ENCODE measurements around the gene ZNF775. TPM values are rescaled to one million over a fixed set of nuclear protein-coding genes. Genes with fewer than 3 reads are reported as not detected.

Gene ZNF775
- total RNA-seq = 2.4 and 2.5 TPM in 2 replicates

DNA sequence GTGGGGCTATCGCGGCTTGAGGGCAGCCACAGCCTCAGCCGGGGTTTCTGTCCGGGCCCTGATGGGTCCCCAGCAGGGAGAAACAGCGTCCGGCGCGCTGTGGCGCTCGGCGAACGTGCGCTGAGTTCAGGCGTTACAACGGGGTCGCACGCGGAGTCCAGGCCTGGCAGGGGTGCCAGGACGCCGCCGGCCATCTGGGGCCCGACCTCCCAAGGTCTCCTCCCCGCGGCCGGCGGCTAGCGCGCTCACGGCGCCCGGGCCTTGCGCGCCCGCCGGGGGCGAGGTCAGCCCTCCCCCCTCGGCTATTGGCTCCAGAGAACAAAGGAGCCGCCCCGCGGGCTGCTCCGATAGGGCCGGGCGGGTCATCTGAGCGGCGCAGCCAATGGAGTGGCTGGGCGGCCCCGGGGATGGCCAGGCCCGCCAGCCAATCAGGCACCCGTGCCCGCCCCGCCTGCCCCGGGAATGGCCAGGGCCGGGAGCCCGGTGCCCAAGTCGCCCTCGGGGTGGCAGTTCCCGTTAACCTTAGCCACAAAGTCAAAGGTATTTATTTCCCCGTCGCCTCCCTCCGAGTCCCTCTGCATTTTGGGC, at the start of gene ZNF775:
TSS of gene ZNF775 (plus strand) at position 478 of the 588 bp plus-strand sequence. CDS start 9,141 bp downstream, outside the sequence.

DNA sequence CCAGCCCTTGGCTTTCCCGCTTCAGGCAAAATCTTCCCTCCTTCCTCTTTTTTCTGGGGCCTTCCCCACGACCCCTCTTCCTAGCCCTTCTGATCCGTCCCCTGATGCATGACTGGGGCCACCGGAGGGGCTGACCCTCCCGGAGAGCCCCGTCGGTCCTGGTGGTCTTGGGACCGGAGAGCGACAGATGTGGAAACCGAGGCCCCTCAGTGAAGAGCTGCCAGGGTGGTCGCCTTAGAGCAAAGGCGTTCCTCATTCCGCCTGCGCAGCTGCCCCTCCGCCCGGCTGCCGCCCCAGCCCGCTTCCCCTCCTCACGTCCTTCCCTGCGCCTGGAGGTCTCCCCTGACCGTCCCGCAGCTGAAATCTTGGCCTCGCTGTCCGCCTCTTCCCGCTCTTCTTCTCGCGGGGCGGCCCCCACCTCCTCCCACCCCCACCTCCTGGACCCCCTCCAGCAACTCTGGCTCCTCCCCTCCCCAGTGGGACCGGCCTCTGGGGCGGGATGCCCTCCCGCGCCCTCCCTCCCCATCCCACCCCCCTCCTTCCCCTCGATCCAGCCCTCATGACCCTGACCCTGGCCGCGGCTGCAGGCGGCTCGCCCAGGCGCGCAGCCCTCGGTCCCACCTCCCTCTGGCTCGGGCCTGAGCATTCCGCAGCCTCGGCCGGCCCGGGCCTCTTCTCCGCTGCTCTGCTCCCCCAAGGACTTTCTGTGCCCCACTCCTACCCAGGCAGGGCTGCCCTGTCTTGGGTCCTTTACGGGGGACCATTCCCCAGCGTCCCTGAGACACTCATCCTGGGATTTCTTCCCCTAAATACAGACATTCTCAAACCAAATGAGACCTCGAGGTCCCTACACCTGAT, 37.6 kb upstream of the ZNF775 start, which contains the start of gene RARRES2:
TSS of gene RARRES2 (minus strand) at position 367 of the 858 bp plus-strand sequence. CDS start 1,020 bp downstream, outside the sequence.

DNA sequence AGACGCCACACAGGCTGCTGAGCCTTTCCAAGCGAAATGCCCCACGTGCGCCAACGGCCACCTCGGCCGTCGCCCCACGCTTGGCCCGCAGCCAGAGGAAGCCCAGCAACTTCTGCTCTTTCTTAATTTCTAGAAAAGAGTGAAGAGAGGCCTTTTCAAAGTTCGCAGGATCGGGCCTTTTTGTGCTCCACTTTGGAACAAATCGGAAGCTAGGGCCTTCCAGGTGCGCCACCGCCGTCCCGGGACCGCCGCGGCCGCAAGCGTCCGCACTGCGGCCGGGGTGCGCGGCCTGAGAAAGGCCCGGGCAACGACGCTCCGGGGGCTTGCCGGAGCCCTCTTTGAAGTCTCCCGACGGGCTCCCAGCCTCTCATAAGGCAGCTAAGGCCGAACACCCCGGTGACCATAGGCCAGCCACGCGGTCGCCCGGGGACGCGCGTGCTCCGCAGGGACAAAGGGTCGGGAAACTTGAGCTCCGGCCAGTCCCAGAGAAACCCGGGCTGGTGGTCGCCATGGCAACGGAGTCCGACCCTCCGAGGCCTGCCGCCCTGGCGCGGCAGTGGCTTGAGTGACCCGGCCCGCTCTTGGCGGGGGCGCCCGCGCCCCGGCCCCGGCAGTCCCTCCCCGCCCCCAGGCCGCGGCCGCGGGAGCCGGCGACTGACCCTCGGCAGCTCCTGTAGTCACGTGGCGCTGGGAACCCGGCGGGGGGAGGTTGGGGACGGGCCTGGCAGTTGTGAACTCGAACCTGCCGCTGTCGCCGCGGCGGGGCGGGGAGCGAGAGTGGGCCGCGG, 10.8 kb upstream of the ZNF775 start, which contains the start of gene REPIN1:
TSS of gene REPIN1 (plus strand) at position 727 of the 788 bp plus-strand sequence. CDS start 890 bp downstream, outside the sequence.

Other genes starting within 250 kb of the ZNF775 start
- 10.8 and 11.6 TPM in 2 replicates for gene LRRC61, start 56.0 kb upstream of the ZNF775 start, total RNA-seq
- 5.5 and 12.2 TPM in 2 replicates for gene ACTR3C, start 55.8 kb upstream of the ZNF775 start, total RNA-seq
- gene RARRES2, start 37.7 kb upstream of the ZNF775 start, total RNA-seq = not detected in 2 replicates
- 30.4 TPM in 2 replicates for gene REPIN1, start 10.5 kb upstream of the ZNF775 start, total RNA-seq
- not detected in 2 replicates for gene GIMAP8, start 71.3 kb downstream of the ZNF775 start, total RNA-seq
- gene GIMAP7, start 135.5 kb downstream of the ZNF775 start, total RNA-seq = not detected in 2 replicates
- gene GIMAP4, start 188.1 kb downstream of the ZNF775 start, total RNA-seq = not detected in 2 replicates